Effector memory CD8-positive, alpha-beta T cell (primary cell): ENCODE measurements around the gene PI3.
"Not testable (repeated sequence)": the region's sequence is repeated elsewhere in the genome, so short reads cannot be mapped to it uniquely, and the experiment has no call there.

Experiments used
- ATAC-seq: fragments of 150-1000 bp; cut with Tn5 transposase; replicated peaks from 2 replicates; pipeline ENCODE4 v1.10.0; 2021; ENCODE audit warnings: mild to moderate bottlenecking, moderate library complexity
- DNase-seq, 3 experiments: peaks; one replicate each; pipeline ENCODE4 v3.0.0; 2021
- H3K27ac Mint-ChIP-seq, 2 donors: one replicate each; pipeline ENCODE4 v1.8.0; 2022; ENCODE audit warnings: mild to moderate bottlenecking in 2 of 2, mixed read lengths in 2 of 2, moderate library complexity in 2 of 2
- H3K27me3 Mint-ChIP-seq, 2 donors: one replicate each; pipeline ENCODE4 v1.8.0; 2022; ENCODE audit warnings: mixed read lengths in 2 of 2
- H3K36me3 Mint-ChIP-seq: one replicate; pipeline ENCODE4 v1.8.0; 2022; ENCODE audit warnings: mild to moderate bottlenecking, moderate library complexity, mixed read lengths; ENCODE audit not compliant: insufficient read depth
- H3K4me1 Mint-ChIP-seq, 2 donors: one replicate each; pipeline ENCODE4 v1.8.0; 2022; ENCODE audit warnings: low read depth in 2 of 2, mixed read lengths in 2 of 2
- H3K4me3 Mint-ChIP-seq, 2 donors: one replicate each; pipeline ENCODE4 v1.8.0; 2022; ENCODE audit warnings: mild to moderate bottlenecking in 2 of 2, mixed read lengths in 2 of 2, moderate library complexity in 2 of 2
- H3K9me3 Mint-ChIP-seq, 2 donors: one replicate each; pipeline ENCODE4 v1.8.0; 2022; ENCODE audit warnings: mixed read lengths in 2 of 2
- total RNA-seq, 9 experiments: gene quantifications; one replicate each; lab custom pipeline; 2026; lab: John Stamatoyannopoulos, UW

PI3 gene, protein sequence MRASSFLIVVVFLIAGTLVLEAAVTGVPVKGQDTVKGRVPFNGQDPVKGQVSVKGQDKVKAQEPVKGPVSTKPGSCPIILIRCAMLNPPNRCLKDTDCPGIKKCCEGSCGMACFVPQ
- 0 to 0.13 (median 0) reads per million in 9 experiments for total RNA-seq

GRCh38 chr20:45174434-45175364, at the start of gene PI3:
PI3 (plus strand) TSS chr20:45174902; CDS start chr20:45174923, 21 bp downstream.
- Mint-ChIP-seq H3K36me3 (no peaks in the 10 kb centered on the region), H3K27me3 (peaks cover 26 to 59% of the 10 kb centered on the region in 2 donors), H3K27ac (no peak within 1 kb of the TSS), H3K4me3 (no peak within 1 kb of the TSS), H3K9me3 (no peaks in the 10 kb centered on the region), H3K4me1 (no peaks in the 10 kb centered on the region)
- ATAC-seq (no peak), DNase-seq (no peak)

- DNase-seq (no peak), ATAC-seq (no peak)
- Mint-ChIP-seq H3K4me1 (no peaks in the 10 kb centered on the region), H3K4me3 (no peak overlapping the region), H3K27me3 (peaks cover 47 to 60% of the 10 kb centered on the region in 2 donors), H3K36me3 (no peaks in the 10 kb centered on the region), H3K9me3 (no peaks in the 10 kb centered on the region), H3K27ac (no peak overlapping the region)
Measured at GRCh38 chr20:45128099-45128498, 46.6 kb upstream of the PI3 start.

DNA sequence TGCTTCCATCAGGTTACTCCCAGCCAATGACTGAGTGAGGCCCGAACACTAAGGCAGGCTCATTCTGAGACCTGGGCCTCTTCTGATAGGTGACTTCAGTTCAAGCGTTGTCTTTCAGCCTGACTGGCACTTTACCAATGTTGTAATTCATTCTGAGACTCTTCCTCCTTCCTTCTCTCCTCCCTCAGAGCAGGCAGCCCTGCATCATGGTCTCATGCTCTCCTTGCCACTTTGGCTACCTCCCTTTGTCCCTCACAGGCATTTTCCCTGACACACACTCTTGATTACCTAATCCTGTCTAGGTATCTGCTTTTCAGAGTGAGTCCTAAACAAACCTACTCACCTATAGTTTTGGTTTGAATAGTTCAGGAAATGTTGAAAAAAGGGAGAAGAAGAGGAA, 37.8 kb upstream of the PI3 start:
- no peak for ATAC-seq
- no peaks in the 10 kb centered on the region for H3K9me3 Mint-ChIP-seq
- no peak overlapping the region for H3K4me3 Mint-ChIP-seq
- H3K27ac Mint-ChIP-seq = no peak overlapping the region
- peaks cover 20 to 25% of the 10 kb centered on the region in 2 donors for H3K27me3 Mint-ChIP-seq
- DNase-seq = no peak
- H3K36me3 Mint-ChIP-seq = no peaks in the 10 kb centered on the region
- H3K4me1 Mint-ChIP-seq = no peaks in the 10 kb centered on the region

- no peak overlapping the region for H3K27ac Mint-ChIP-seq
- H3K4me1 Mint-ChIP-seq = no peaks in the 10 kb centered on the region
- H3K9me3 Mint-ChIP-seq = no peaks in the 10 kb centered on the region
- H3K36me3 Mint-ChIP-seq = no peaks in the 10 kb centered on the region
- peak; percentile 32 for ATAC-seq
- peak; percentile 28 to 48 (median 35) for DNase-seq
- no peak overlapping the region for H3K4me3 Mint-ChIP-seq
- peaks cover 14 to 15% of the 10 kb centered on the region in 2 donors for H3K27me3 Mint-ChIP-seq
Measured at GRCh38 chr20:45138561-45139300, 36.0 kb upstream of the PI3 start.

DNA sequence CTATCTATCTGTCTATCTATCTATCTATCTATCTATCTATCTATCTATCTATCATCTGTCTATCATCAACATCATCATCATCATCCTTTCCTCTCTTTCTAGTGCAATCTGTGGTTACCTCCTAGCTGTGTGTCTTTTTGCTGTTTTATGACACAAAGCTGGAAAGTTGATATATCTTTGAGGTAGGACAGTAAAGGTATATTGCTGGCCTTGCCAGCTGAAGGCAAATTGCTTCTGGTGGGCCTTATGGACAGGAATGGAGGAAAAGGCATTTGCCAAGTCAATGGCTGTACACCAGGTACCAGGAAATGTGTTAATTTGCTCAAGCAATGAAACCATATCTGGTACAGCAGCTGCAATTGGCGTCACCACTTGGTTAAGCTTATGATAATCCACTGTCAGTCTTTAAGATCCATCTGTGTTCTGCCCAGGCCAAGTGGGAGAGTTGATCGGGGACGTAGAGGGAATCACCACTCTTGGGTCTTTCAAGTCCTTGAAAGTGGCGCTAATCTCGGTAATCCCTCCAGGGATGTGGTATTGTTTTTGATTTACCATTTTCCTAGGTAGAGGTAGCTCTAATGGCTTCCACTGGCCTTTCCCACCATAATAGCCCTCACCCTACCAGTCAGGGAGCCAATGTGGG, 34.8 kb upstream of the PI3 start:
- H3K27me3 Mint-ChIP-seq = peaks cover 9 to 23% of the 10 kb centered on the region in 2 donors
- not testable (repeated sequence) for H3K4me1 Mint-ChIP-seq, H3K36me3 Mint-ChIP-seq, H3K27ac Mint-ChIP-seq, ATAC-seq, H3K9me3 Mint-ChIP-seq, DNase-seq, H3K4me3 Mint-ChIP-seq

DNA sequence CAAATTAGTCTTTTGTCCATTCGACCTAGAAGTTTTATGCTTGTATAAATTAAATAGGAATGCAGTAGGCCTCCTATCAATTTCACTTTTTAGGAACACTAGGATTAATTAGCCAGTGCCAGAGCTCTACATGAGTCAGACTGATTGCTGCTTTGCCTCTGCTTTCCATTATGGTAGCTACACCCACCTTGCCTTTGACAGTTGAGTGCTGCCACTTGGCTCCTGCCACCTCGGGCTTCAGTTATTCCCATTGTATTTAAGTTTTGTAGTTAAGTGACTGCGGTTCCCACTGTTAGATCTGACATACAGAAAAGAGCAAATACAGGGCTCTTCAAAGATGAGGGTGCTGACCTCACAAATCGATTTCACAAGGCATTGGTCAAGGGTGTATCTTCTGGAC, 33.9 kb upstream of the PI3 start:
- DNase-seq (no peak), ATAC-seq (no peak)
- peaks cover 13 to 24% of the 10 kb centered on the region in 2 donors for H3K27me3 Mint-ChIP-seq
- H3K36me3 Mint-ChIP-seq = no peaks in the 10 kb centered on the region
- H3K27ac Mint-ChIP-seq = no peak overlapping the region
- H3K9me3 Mint-ChIP-seq = no peaks in the 10 kb centered on the region
- no peak overlapping the region for H3K4me3 Mint-ChIP-seq
- H3K4me1 Mint-ChIP-seq = no peaks in the 10 kb centered on the region

DNA sequence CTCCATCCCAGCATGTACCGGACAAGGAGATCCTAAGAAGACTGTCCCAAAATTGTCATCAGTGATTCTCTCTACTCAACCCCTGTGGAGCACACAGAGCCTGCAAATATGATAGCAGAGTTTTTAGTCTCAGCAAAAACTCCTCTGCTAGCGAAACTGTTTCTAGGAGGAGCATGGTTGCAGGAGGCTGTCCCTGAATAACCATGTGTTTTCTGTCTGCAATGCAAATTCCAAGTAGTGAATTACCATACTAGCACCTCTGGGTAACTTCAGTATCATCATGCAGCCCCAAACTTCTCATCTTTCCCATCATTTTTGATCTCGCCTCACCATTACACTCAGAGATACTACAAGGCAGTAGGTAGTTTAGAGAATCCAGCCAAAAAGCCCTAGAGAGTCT, 25.6 kb upstream of the PI3 start:
- no peak overlapping the region for H3K27ac Mint-ChIP-seq
- no peak for DNase-seq
- H3K36me3 Mint-ChIP-seq = no peaks in the 10 kb centered on the region
- H3K4me1 Mint-ChIP-seq = no peaks in the 10 kb centered on the region
- no peak overlapping the region for H3K4me3 Mint-ChIP-seq
- H3K27me3 Mint-ChIP-seq = peaks cover 46 to 94% of the 10 kb centered on the region in 2 donors
- no peak for ATAC-seq
- H3K9me3 Mint-ChIP-seq = no peaks in the 10 kb centered on the region

DNA sequence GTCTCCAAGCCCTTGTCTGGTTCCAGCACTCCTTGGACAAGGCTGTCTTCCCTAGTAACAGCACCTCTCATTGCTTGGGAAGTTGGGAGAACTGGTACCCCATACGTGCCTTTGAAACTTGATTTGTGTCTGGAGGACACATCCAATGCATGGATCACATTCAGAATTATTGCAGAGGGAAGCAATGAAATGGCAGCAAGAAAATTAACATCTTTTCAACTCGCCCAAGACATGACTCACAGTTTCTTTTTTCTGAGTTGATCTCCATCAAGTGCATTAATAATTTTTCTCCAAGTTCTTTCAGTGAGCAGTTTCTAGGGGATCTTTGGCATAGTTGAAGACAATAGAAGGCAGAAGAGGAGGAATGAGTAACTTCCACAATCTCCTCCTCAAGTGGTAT, 22.3 kb upstream of the PI3 start:
- Mint-ChIP-seq H3K27ac (no peak overlapping the region), H3K4me3 (no peak overlapping the region), H3K36me3 (no peaks in the 10 kb centered on the region), H3K4me1 (no peaks in the 10 kb centered on the region), H3K27me3 (peaks cover 59 to 96% of the 10 kb centered on the region in 2 donors), H3K9me3 (no peaks in the 10 kb centered on the region)
- ATAC-seq = no peak
- DNase-seq = no peak

GRCh38 chr20:45153147-45153546, 21.6 kb upstream of the PI3 start:
- Mint-ChIP-seq H3K4me1 (no peaks in the 10 kb centered on the region), H3K27me3 (peaks cover 67 to 100% of the 10 kb centered on the region in 2 donors), H3K27ac (no peak overlapping the region), H3K9me3 (no peaks in the 10 kb centered on the region), H3K36me3 (no peaks in the 10 kb centered on the region), H3K4me3 (no peak overlapping the region)
- no peak for DNase-seq
- no peak for ATAC-seq

- Mint-ChIP-seq H3K27ac (no peak overlapping the region), H3K27me3 (peaks cover 68 to 100% of the 10 kb centered on the region in 2 donors), H3K36me3 (no peaks in the 10 kb centered on the region), H3K9me3 (peaks cover 0 to 6% of the 10 kb centered on the region in 2 donors), H3K4me1 (no peaks in the 10 kb centered on the region), H3K4me3 (no peak overlapping the region)
- peak; percentile 14 for ATAC-seq
- no peak for DNase-seq
Measured at GRCh38 chr20:45153752-45154151, 20.9 kb upstream of the PI3 start.

DNA sequence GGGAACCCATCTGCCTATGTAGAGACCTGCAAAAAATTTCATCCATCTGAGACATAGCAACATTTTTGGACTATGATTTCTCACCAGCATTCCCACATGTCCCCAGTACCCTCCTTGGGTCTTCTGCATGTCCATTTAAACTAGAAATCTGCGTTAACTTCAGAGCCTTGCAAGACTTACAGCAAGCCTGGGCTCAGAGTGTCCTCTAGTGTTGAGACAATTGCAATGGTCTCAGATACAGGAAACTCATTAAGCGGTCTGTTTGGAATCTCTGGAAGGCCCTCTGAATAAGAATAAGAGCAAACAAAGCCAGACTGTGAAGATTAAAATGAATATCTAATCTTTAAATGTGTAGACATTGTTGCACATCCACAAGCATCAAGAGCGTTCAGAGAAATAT, 20.5 kb upstream of the PI3 start:
- no peak overlapping the region for H3K4me3 Mint-ChIP-seq
- no peaks in the 10 kb centered on the region for H3K36me3 Mint-ChIP-seq
- H3K9me3 Mint-ChIP-seq = peaks cover 0 to 10% of the 10 kb centered on the region in 2 donors
- no peaks in the 10 kb centered on the region for H3K4me1 Mint-ChIP-seq
- ATAC-seq (no peak), DNase-seq (no peak)
- H3K27me3 Mint-ChIP-seq = peaks cover 68 to 100% of the 10 kb centered on the region in 2 donors
- H3K27ac Mint-ChIP-seq = no peak overlapping the region

- not testable (repeated sequence) for H3K36me3 Mint-ChIP-seq, ATAC-seq, DNase-seq, H3K4me3 Mint-ChIP-seq, H3K27ac Mint-ChIP-seq, H3K4me1 Mint-ChIP-seq
- Mint-ChIP-seq H3K9me3 (peaks cover 0 to 11% of the 10 kb centered on the region in 2 donors), H3K27me3 (peaks cover 65 to 98% of the 10 kb centered on the region in 2 donors)
Measured at GRCh38 chr20:45154794-45155193, 19.9 kb upstream of the PI3 start.

- Mint-ChIP-seq H3K27me3 (peaks cover 71 to 85% of the 10 kb centered on the region in 2 donors), H3K9me3 (peaks cover 0 to 11% of the 10 kb centered on the region in 2 donors), H3K4me1 (no peaks in the 10 kb centered on the region), H3K36me3 (no peaks in the 10 kb centered on the region), H3K4me3 (no peak overlapping the region), H3K27ac (no peak overlapping the region)
- ATAC-seq (no peak), DNase-seq (no peak)
Measured at GRCh38 chr20:45156713-45157112, 18.0 kb upstream of the PI3 start.
